ENCODE results near the gene AP3B1.

GRCh38 chr5:78215972-78216371 is 78.5 kb downstream of the AP3B1 start:
- TF ChIP-seq EZH2 (IDR thresholded peaks at IDR 0.05; ENCODE audit: borderline replicate concordance, insufficient read depth, low read depth, low read length, poor library complexity, severe bottlenecking) (no peak), CTCF (IDR thresholded peaks at IDR 0.05) (no peak)
